HG03457 (cell line): ENCODE data around the gene ABCA2.

ENCODE experiments used
- ATAC-seq: cut with Tn5 transposase; IDR thresholded peaks from one replicate; pipeline ENCODE4 v1.9.1; 2021; ENCODE audit warnings: moderate number of reproducible peaks; ENCODE audit not compliant: unreplicated experiment

Gene ABCA2, protein sequence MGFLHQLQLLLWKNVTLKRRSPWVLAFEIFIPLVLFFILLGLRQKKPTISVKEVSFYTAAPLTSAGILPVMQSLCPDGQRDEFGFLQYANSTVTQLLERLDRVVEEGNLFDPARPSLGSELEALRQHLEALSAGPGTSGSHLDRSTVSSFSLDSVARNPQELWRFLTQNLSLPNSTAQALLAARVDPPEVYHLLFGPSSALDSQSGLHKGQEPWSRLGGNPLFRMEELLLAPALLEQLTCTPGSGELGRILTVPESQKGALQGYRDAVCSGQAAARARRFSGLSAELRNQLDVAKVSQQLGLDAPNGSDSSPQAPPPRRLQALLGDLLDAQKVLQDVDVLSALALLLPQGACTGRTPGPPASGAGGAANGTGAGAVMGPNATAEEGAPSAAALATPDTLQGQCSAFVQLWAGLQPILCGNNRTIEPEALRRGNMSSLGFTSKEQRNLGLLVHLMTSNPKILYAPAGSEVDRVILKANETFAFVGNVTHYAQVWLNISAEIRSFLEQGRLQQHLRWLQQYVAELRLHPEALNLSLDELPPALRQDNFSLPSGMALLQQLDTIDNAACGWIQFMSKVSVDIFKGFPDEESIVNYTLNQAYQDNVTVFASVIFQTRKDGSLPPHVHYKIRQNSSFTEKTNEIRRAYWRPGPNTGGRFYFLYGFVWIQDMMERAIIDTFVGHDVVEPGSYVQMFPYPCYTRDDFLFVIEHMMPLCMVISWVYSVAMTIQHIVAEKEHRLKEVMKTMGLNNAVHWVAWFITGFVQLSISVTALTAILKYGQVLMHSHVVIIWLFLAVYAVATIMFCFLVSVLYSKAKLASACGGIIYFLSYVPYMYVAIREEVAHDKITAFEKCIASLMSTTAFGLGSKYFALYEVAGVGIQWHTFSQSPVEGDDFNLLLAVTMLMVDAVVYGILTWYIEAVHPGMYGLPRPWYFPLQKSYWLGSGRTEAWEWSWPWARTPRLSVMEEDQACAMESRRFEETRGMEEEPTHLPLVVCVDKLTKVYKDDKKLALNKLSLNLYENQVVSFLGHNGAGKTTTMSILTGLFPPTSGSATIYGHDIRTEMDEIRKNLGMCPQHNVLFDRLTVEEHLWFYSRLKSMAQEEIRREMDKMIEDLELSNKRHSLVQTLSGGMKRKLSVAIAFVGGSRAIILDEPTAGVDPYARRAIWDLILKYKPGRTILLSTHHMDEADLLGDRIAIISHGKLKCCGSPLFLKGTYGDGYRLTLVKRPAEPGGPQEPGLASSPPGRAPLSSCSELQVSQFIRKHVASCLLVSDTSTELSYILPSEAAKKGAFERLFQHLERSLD (N-terminal part only)

DNA sequence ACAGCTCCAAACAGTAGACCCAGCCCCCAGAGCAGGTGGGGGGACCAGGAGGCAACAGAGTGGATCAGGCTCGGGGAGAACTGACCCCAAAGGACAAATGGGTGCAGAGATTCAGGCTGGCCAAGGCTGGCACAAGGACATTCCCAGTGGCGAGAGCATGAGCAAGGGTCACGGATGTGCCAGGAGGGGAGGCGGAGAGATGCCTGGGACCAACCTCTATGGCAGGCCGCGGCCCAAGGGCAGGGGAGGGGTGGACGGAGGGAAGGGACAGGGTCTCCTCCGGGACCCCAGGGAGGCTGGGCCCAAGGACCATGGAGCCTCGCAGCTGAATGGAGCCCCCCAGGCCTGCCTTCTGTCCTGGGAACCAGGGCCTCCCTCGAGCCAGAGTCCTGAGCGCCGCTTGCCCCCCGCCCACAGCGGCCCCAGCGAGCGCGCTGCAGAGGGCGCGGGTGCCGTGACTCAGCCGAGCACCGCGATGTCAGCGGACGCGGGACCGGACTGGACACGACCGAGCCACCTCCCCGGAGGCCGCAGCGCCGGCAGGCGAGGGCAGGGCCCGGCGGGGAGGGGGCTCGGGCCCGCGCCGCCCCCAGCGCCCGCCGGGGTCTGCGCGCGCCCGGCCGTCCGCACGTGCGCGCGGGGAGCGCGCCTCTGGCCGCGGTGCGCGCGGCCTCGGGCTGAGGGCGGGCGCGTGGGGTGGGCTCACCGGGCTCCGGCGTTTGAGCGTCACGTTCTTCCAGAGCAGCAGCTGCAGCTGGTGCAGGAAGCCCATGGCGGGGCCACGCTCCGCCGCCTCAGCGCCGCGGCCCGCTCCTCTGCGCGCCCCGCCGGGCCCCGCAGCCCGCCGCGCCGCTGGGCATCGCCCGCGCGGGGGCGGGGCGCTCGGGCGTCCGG is at the start of gene ABCA2:
ABCA2 (minus strand) TSS at position 869 of the 894 bp plus-strand sequence; CDS start at position 772, 97 bp downstream.
- ATAC-seq: no peak

DNA sequence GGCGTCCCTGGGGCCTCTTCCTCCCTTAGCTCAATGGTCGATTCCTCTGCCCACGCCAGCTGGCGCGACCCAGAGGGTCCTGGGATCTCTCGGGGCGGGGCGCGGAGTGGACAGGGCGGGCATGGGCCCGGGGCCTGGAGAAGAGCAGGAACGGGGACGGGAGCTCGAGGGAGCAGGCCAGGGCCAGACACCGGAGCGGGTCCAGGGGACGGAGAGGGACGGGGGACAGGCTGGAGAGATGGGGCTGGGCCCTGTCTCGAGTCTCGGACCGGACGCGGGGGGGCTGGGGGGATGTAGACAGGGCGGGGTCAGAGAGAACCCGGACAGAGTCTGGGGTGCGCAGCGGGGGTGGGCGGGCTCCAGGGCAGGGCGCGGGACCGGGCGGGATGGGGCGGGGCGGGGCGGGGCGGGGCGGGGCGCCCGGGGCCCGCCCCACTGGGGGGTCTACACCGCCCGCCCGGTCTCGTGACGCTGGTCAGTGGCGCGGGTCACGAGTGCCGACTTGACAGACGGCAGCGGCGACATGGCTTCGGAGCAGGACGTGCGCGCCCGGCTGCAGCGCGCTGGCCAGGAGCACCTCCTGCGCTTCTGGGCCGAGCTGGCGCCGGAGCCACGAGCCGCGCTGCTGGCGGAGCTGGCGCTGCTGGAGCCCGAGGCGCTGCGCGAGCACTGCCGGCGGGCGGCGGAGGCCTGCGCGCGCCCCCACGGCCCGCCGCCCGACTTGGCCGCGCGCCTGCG is 49.1 kb upstream of the ABCA2 start, which contains the start of gene UAP1L1:
UAP1L1 (plus strand) TSS at position 508 of the 738 bp plus-strand sequence; CDS start at position 524, 16 bp downstream.
- ATAC-seq: no peak

DNA sequence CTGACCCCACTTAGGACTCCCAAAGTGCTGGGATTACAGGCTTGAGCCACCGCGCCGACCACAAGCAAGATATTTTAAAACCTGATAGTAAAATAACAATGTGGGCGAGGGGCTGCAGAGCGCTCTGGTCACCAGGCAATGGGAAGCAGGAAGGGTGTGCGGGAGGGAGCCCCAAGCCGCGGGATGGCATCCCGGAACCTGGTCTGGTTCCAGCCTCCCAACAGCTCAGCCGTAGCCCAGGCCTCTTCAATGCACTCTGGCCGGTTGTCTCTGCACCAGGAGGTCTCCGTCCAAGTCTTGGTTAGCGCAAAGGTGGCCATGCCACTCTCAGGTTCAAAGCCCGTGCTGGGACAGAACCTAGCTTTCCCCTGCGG is 48.6 kb upstream of the ABCA2 start:
- no peak for ATAC-seq

DNA sequence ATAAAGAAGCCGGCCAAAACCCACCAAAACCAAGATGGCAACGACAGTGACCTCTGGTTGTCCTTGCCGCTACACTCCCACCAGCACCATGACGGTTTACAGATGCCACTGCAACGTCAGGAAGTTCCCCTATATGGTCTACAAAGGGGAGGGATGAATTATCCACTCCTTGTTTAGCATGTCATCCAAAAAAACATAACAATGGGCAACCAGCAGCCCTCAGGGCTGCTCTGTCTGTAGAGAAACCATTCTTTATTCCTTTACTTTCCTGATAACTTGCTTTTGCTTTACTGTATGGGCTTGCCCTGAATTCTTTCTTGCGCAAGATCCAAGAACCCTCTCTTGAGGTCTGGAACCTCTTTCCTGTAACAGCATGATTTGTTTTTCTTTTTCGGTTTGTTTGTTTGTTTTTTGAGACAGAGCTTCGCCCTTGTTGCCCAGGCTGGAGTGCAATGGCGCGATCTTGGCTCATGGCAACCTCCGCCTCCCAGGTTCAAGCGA is 47.3 kb upstream of the ABCA2 start:
- no peak for ATAC-seq

DNA sequence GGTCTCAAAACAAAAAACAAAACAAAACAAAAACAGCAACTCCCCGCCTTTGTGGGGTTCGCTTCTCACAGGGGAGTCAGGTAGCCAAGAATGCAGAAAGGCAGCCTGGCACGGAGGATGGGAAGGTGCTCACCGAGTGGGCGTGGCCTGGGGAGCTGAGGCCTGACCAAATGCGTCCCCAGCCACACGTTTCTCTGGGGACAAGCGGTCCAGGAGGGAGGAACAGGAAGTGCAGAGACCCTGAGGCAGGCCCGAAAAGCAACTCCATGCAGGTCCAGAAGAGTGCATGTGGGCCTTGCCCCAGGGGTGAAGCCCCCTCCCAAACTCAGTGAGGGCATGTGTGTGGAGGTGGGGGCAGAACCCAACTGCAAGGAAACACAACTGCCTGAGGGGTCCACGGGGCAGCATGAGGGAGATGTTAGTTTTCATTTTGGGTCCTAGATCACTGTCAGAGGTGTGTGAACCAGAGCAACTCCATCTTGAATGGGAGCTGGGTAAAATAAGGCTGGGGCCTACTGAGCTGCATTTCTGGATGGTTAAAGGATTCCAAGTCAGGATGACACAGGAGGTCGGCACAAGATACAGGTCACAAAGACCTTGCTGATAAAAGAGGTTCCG is 46.7 kb upstream of the ABCA2 start:
- ATAC-seq: no peak

DNA sequence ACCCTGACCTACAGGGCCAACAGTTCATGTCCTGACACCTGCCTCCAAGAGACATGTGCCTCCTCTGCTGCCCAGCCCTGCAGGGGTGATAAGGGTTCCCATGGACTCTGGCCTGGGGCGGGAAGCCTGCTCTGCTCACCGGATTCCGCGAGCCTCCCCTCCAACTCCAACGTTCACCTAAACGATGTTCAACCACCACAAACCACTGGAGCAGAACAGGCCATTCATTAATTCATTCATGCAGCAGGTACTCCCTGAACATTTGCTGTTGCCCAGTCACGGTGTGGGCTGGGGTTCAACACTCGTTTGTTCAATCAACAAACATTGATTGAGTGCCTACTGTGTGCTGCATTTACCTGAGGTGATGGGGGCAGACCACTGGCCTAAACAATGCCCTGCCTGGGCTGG is 46.0 kb upstream of the ABCA2 start:
- ATAC-seq: no peak

DNA sequence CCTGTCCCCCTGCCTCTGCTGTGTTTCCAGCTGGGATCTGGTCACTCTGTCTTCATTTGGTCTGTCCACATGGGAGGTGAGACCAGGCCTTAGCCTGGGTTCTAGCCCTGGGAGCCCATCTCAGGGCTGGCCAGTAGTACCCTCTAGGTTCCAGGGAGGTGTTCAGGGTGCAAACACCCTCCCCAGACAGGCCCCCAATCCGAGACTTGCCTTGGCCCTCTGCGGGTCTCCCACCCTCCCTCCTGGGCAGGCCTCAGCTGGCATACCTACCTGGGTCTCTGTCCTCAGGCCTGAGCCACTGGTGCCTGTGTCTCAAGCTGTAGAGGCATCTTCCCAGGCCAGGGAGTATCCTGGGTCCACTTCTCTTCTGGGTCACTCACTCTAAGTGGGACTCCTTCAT is 43.2 kb upstream of the ABCA2 start:
- ATAC-seq: no peak

DNA sequence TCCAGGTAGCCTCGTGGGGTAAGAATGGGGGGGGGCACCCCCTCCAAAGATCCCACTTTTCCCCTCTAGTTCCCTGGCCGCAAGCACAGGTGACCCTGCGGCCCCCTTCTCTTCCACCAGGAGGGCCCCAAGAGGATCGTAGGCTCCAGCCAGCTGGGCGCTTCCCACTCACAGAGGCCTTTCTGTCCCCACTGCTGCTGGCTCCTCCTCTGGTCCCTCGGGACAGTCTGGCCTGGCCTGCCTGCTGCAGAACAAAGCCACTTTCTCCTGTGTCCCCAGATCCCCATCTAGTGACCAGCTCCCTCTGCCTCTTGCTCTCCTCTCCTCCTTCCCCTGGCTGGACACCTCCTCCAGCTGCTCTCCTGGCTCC is 42.9 kb upstream of the ABCA2 start:
- no peak for ATAC-seq

DNA sequence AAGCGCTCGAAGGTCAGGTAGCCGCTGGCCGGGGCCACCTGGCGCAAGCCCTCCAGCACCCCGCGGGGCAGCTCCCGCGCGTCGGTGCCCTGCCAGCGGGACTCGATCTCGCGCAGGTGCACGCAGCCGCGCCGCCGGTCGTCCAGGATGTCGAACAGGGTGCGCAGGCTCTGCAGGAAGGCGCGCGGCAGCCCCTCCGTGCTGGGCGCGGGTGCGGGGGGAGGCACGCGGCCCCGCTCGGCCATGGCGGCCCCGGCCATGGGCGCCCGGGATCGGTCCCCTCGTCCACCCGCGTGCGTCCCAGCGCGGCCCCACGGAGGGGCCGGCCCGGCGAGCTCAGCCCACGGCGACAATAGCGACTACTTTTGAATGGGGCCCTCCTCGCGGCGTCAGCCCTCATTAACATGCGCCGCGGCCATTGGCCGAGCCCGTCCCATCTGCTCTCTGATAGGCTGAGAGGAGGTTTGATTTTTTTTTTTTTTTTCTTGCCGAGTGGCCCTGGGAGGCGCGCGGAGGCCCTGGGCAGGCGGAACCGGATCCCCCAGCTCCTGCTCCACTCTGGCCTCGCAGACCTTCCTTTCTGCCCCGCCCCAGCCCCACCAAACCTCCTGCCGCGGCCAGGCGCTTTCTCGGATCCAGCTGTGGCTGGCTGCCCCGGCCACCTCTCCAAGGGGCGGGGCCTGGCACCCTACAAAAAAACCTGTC is 42.3 kb upstream of the ABCA2 start, which contains the start of gene SAPCD2:
SAPCD2 (minus strand) TSS at position 357 of the 705 bp plus-strand sequence; CDS start at position 260, 97 bp downstream.
- ATAC-seq: no peak

DNA sequence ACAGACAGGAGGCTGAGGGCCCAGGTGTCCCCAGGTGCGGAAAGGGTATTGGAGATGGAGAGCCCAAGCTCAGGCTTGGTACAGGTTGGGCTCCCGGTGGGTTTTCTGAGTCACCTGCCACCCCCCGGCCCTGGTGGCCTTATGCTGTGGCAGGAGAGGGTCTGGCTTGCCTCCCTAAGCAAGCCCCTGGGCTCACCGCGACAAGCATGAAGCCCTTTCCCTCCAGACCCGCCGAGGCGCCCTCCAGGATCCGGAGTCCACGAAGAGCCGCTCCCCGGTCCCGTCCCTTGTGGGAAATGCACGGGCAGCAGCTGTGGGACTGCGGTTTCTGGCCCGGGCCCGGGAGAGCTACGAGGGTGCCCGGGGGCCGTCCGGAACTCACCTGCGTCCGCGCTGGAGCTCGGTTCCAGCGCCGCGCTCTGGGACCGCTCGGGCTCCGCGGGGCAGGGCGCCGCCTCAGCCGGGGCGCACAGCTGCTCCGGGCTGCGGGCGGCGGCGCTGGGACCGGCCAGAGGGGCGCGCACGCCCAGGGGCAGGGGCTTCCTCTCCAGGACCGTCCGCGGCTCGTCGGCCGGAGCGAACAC is 41.6 kb upstream of the ABCA2 start:
- ATAC-seq: no peak

DNA sequence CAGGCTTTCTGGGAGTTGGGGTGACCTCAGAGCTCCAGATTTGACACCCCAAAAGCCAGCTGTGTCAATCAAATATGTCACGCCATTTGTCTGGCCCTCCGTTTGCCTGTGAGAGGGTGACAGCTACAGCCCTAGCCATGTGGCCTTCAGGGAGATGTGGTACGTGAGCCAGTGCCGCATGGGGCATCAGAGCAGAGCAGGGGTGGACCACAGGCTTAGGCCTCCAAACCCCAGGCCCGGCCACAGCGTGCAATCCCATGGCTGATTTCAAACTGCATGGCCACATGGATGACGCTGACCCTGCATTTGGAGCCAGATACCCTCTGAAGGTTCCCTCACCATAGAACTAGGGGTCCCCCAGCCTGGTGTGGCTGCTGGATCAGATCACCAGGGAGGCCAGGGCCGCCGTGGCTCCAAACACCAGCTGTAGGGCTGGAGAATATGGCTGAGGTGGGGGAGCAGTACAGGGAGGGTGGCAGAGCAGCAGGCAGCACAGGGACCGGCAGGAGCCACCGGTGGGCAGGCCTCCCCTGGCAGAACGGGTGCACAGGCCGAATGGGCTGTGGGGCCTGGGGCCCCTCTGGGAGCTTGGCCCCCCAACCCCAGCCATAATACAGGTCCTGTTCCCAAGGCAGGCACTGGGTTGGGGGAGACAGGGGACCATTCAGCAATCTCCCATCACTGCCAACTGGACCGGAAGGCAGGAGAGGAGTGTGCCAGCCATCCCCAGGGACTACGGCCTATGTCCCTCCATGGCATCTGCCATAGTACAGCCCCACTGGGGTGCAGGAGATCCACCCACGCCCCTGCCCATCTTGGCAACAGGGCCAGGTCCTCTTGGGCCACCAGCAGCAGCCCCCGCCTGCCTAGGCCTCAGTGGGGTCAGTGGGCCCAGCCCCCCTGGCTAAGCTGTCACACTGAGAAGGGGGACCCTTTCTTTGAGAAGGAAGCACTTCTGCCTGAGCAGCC is 40.8 kb upstream of the ABCA2 start:
- no peak for ATAC-seq

DNA sequence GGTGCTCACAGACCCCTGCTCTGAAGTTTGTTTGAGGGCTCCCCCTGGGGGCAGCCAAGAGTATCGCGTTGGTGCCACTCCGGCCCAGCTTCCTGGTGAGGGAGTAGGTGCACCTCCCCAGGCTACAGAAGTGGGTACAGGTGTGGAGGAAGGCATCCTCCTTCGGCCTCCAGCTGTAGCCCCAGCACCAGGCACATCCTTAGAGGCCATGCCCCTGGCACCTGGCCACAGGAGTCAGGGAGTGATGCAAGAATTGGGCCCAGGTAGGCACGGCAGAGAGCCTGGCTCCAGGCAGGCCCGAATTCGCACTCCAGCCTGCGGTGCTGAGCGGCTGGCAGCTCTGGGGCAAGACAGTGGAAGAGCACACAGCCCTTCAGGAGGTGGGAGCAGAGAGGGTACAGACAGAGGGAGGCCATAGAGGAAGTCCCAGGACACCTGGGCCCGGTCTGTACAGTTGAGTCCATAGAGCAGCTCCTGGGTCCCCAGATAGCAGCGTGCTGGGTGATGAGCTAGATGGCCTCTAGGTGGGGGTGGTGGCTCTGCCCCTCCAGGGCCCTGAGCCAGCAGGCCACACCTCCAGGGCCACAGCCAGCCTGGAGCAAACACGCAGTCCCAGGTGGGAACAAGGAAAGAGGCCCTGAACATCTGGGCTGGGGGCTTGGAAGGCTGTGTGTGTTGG is 40.0 kb upstream of the ABCA2 start:
- no peak for ATAC-seq

DNA sequence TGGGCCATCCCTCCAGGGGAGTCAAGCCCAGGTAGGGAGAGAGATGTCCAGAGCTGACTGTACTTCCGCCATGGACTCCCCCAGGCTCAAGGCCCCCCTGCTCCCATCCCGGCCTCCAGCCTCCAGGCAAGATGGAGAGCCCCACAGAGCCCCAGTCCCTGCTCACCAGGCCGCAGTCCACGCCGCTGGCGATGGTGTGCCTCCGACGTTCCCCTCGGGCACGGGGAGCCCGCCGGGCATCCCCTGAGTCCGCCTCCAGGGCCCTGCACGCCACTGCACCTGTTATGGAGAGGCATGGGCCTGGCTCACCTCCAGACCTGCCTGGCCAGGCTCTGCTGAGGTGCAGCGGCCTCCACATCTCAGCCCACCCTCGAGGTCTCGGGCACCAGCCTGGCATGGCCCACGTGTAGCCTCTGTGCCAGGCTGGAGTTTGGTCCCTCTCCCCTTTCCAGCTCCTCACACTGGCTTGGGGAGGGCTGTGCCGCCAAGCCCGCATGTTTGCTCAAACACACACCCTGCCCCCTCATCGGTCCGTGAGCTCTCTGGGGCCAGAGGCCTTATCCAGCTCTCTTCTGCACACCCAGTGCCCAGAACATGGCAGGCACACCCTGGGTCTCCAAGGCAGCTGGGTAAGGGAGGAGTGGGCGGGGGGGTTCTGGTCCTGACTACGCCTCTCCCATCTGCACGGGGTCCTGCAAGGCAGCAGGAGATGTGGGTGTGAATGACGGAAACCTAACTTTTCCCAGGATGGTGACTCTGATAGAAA is 38.2 kb upstream of the ABCA2 start:
- ATAC-seq: no peak

DNA sequence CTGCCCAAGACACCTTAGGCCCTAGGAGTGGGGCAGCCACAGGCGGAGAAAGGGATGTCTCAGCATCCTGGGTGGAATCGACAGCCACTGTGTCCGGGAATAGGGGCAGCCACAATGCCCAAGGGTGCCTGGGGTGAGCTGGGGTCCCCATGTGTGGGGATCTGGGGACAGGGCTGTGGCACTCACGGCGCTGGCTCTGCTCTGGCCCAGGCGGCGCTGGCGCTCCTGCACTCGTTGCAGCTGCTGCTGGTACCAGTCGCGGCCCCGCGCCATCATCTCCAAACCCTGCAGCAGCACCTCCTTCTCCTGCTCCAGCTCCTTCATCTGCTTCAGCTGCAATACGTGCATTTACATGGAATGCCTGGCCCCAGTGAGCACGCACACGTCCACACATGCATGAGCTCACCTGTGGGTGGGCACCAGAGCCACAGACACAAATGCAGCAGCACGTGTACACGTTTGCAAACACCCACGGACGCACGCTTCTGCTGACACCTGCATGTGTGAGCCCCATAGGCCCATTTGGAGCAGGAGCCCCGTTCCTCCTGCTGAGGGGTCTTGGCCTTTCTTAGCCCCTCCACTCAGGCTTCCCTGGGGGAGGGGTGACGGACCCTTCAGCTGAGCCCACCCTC is 37.4 kb upstream of the ABCA2 start:
- no peak for ATAC-seq

DNA sequence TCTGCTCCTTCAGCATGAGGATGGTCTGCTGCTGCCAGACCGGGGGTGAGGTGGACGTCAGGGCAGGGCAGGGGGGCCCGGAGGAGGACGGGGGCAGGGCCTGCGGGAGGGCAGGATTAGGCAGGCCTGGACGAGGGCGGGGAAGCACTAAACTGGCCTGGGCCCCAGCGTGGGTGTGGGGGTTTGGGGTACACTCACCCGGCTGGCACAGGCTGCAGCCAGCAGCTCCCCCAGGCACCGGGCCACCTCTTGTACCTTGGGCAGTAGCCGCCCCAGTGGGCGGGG is 36.8 kb upstream of the ABCA2 start:
- no peak for ATAC-seq
